ENCODE data around the gene PRRX1.

The PRRX1 gene

GRCh38 chr1:170664093-170664827 lies at the start of gene PRRX1:
Gene PRRX1 (plus strand): TSS chr1:170664131. CDS start chr1:170664219, 88 bp downstream.
- no peaks in the 10 kb centered on the region for H3F3A ChIP-seq (ENCODE audit: insufficient read depth, low read length)
- H4K20me1 ChIP-seq (ENCODE audit: insufficient read depth, low read length): no peaks in the 10 kb centered on the region
- H3K27me3 ChIP-seq (replicated peaks; ENCODE audit: insufficient read depth, low read length): peaks cover 31% of the 10 kb centered on the region
- H3K79me2 ChIP-seq (ENCODE audit: low read length): no peaks in the 10 kb centered on the region
- peak within 1 kb of the TSS; percentile 78 for H2AFZ ChIP-seq (ENCODE audit: low read length)
- TF ChIP-seq EZH2phosphoT487 (IDR thresholded peaks at IDR 0.05; ENCODE audit: low read length) (no peak), EZH2 (optimal IDR thresholded peaks at IDR 0.05; ENCODE audit: low read depth, low read length) (no peak), CTCF (IDR thresholded peaks at IDR 0.05; ENCODE audit: low read length) (no peak)
- H3K4me3 ChIP-seq (ENCODE audit: low read length): peak within 1 kb of the TSS; percentile 50
- H3K36me3 ChIP-seq (replicated peaks; ENCODE audit: insufficient read depth, low read length): no peaks in the 10 kb centered on the region
- no peak for DNase-seq
- no peaks in the 10 kb centered on the region for H3K9me3 ChIP-seq (replicated peaks; ENCODE audit: insufficient read depth, low read length)
- no peaks in the 10 kb centered on the region for H3K4me1 ChIP-seq (ENCODE audit: low read length)
- no peak within 1 kb of the TSS for H3K27ac ChIP-seq (ENCODE audit: low read length)
- no peak within 1 kb of the TSS for H3K9ac ChIP-seq (ENCODE audit: low read length)
- no peaks in the 10 kb centered on the region for H3K9me2 ChIP-seq (replicated peaks; ENCODE audit: insufficient read depth, low read length)
- peak within 1 kb of the TSS; percentile 70 for H3K4me2 ChIP-seq (ENCODE audit: low read depth, low read length)

- H3K36me3 ChIP-seq (replicated peaks; ENCODE audit: insufficient read depth, low read length): no peaks in the 10 kb centered on the region
- no peak overlapping the region for H3K4me2 ChIP-seq (ENCODE audit: low read depth, low read length)
- H3F3A ChIP-seq (ENCODE audit: insufficient read depth, low read length): 0 out of 2 replicates have a peak, but pooled peaks cover 7% of the 10 kb centered on the region
- H3K27me3 ChIP-seq (replicated peaks; ENCODE audit: insufficient read depth, low read length): no peaks in the 10 kb centered on the region
- H3K79me2 ChIP-seq (ENCODE audit: low read length): no peaks in the 10 kb centered on the region
- H3K9me2 ChIP-seq (replicated peaks; ENCODE audit: insufficient read depth, low read length): no peaks in the 10 kb centered on the region
- no peak for DNase-seq
- TF ChIP-seq EZH2phosphoT487 (IDR thresholded peaks at IDR 0.05; ENCODE audit: low read length): no peak
- TF ChIP-seq CTCF (IDR thresholded peaks at IDR 0.05; ENCODE audit: low read length): no peak
- no peak for TF ChIP-seq EZH2 (optimal IDR thresholded peaks at IDR 0.05; ENCODE audit: low read depth, low read length)
- H3K9me3 ChIP-seq (replicated peaks; ENCODE audit: insufficient read depth, low read length): no peaks in the 10 kb centered on the region
- H4K20me1 ChIP-seq (ENCODE audit: insufficient read depth, low read length): no peaks in the 10 kb centered on the region
- H3K27ac ChIP-seq (ENCODE audit: low read length): no peak overlapping the region
- no peak overlapping the region for H3K4me3 ChIP-seq (ENCODE audit: low read length)
- H3K4me1 ChIP-seq (ENCODE audit: low read length): peaks cover 4% of the 10 kb centered on the region
- H3K9ac ChIP-seq (ENCODE audit: low read length): no peak overlapping the region
- no peak overlapping the region for H2AFZ ChIP-seq (ENCODE audit: low read length)
Observed at GRCh38 chr1:170617591-170618330, 46.2 kb upstream of the PRRX1 start.

GRCh38 chr1:170618421-170618820 lies 45.5 kb upstream of the PRRX1 start:
- Histone ChIP-seq H3K9me3 (replicated peaks; ENCODE audit: insufficient read depth, low read length) (no peaks in the 10 kb centered on the region), H3K27ac (ENCODE audit: low read length) (no peak overlapping the region), H3K4me3 (ENCODE audit: low read length) (no peak overlapping the region), H3F3A (ENCODE audit: insufficient read depth, low read length) (0 out of 2 replicates have a peak, but pooled peaks cover 7% of the 10 kb centered on the region), H3K79me2 (ENCODE audit: low read length) (no peaks in the 10 kb centered on the region), H3K4me2 (ENCODE audit: low read depth, low read length) (no peak overlapping the region), H3K4me1 (ENCODE audit: low read length) (peaks cover 4% of the 10 kb centered on the region), H3K36me3 (replicated peaks; ENCODE audit: insufficient read depth, low read length) (no peaks in the 10 kb centered on the region), H4K20me1 (ENCODE audit: insufficient read depth, low read length) (no peaks in the 10 kb centered on the region), H3K9me2 (replicated peaks; ENCODE audit: insufficient read depth, low read length) (no peaks in the 10 kb centered on the region), H3K27me3 (replicated peaks; ENCODE audit: insufficient read depth, low read length) (no peaks in the 10 kb centered on the region), H3K9ac (ENCODE audit: low read length) (no peak overlapping the region), H2AFZ (ENCODE audit: low read length) (no peak overlapping the region)
- DNase-seq: peak; percentile 47
- no peak for TF ChIP-seq EZH2 (optimal IDR thresholded peaks at IDR 0.05; ENCODE audit: low read depth, low read length)
- no peak for TF ChIP-seq EZH2phosphoT487 (IDR thresholded peaks at IDR 0.05; ENCODE audit: low read length)
- TF ChIP-seq CTCF (IDR thresholded peaks at IDR 0.05; ENCODE audit: low read length): no peak

Data from MM.1S (cell line).